Gastrocnemius medialis (tissue), 4 donors: ENCODE results near the gene TOMM40L. TPM values are rescaled to one million over a fixed set of nuclear protein-coding genes. Genes with fewer than 3 reads are reported as not detected.

Source experiments
- ATAC-seq, 2 donors: fragments of 150-250 bp; one replicate each; pipeline ENCODE4 v1.9.1; 2016
- DNase-seq, 2 donors: peaks; one replicate each; pipeline ENCODE4 v3.0.0-alpha.2; 2019
- H3K27ac ChIP-seq, 4 donors: fragments of 200-600 bp; sonication (generic); 1 replicate in 1 of 4; 2 replicates in 3 of 4; pipeline ENCODE4 v1.5.1; 2016 to 2018; ENCODE audit warnings: mild to moderate bottlenecking in 2 of 4, moderate library complexity in 1 of 4
- H3K27me3 ChIP-seq, 3 donors: fragments of 200-600 bp; sonication (generic) in 2 of 3; 1 replicate in 1 of 3; 2 replicates in 2 of 3; pipeline versions ENCODE4 v1.5.1 to v1.6.0; 2016 to 2019; ENCODE audit warnings: mild to moderate bottlenecking in 1 of 3, moderate library complexity in 1 of 3
- H3K36me3 ChIP-seq, 2 donors: fragments of 200-600 bp; sonication (generic) in 1 of 2; one replicate each; pipeline ENCODE4 v1.5.1; 2017 to 2018
- H3K4me1 ChIP-seq, 2 donors: fragments of 200-600 bp; sonication (generic) in 1 of 2; one replicate each; pipeline ENCODE4 v1.5.1; 2016 to 2017; ENCODE audit warnings: mild to moderate bottlenecking in 2 of 2
- H3K4me3 ChIP-seq, 4 donors: fragments of 200-600 bp; sonication (generic) in 3 of 4; 1 replicate in 1 of 4; 2 replicates in 3 of 4; pipeline ENCODE4 v1.5.1; 2016 to 2019; ENCODE audit warnings: mild to moderate bottlenecking in 2 of 4
- H3K9me3 ChIP-seq, 3 donors: fragments of 200-600 bp; sonication (generic) in 2 of 3; 1 replicate in 1 of 3; 2 replicates in 2 of 3; pipeline ENCODE4 v1.5.1; 2016 to 2019
- POLR2A ChIP-seq, 2 donors: fragments of 450-650 bp; IDR thresholded peaks; one replicate each; pipeline ENCODE4 v1.6.1; 2017; ENCODE audit warnings: antibody characterized with exemption in 2 of 2, mild to moderate bottlenecking in 2 of 2, moderate library complexity in 2 of 2
- in situ Hi-C, 4 donors: fragments of 200-750 bp; cut with MboI; loops; one replicate each; pipeline versions ENCODE4 v1.15.0 to v1.8.0; 2017; ENCODE audit warnings: low sequenced_read_pairs in 4 of 4
- intact Hi-C: fragments of 100-400 bp; cut with DNase I; formaldehyde crosslinking; loops from one replicate; pipeline ENCODE4 v1.15.1; 2023; ENCODE audit warnings: low total_unique reads
- total RNA-seq, 4 donors: library from RNA; depleted of rRNA; stranded (reverse); fragments of >200 nt; gene quantifications; one replicate each; pipeline versions ENCODE4 v1.1.0 to v1.2.3, GENCODE V29; 2016
- TF ChIP-seq, protein P1 (sequence below), 5 experiments: fragments of 450-650 bp in 3 of 5; fragments of 200-600 bp in 2 of 5; sonication (generic) in 2 of 5; IDR thresholded peaks in 4 of 5; conservative IDR thresholded peaks in 1 of 5; 1 replicate in 4 of 5; 2 replicates in 1 of 5; pipeline ENCODE4 v1.5.1; 2016 to 2019; ENCODE audit warnings: antibody characterized with exemption in 5 of 5, mild to moderate bottlenecking in 3 of 5, moderate library complexity in 3 of 5

Gene TOMM40L
- total RNA-seq, 4 donors from 2014 or later, result 8.3 to 22.7 (median 16.9) TPM

DNA sequence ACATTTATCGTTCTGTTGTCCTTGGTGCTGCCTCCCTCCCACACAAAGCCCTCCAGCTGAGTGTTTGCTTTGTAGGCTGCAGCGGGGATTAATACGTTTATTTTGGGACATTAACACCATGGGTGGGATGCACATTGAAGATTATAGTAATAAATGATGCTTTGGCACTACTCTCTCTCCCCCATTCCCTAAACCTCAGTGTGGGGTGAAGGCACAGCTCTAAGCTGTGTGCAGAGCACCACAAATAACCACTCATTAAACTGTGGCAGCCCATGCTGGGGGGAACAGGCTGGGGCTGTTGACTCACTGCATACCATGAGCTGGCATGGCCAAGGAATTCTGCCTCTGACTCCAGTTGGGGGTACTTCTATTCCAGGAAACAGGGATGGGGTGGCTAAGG is 40.3 kb downstream of the TOMM40L start:
- Histone ChIP-seq H3K36me3 (no peaks in the 10 kb centered on the region), H3K27ac (no peak overlapping the region), H3K4me3 (no peak overlapping the region), H3K27me3 (peaks cover 0 to 7% (median 4%) of the 10 kb centered on the region in 3 donors), H3K9me3 (no peaks in the 10 kb centered on the region), H3K4me1 (no peaks in the 10 kb centered on the region)
- TF ChIP-seq, protein P1, sequence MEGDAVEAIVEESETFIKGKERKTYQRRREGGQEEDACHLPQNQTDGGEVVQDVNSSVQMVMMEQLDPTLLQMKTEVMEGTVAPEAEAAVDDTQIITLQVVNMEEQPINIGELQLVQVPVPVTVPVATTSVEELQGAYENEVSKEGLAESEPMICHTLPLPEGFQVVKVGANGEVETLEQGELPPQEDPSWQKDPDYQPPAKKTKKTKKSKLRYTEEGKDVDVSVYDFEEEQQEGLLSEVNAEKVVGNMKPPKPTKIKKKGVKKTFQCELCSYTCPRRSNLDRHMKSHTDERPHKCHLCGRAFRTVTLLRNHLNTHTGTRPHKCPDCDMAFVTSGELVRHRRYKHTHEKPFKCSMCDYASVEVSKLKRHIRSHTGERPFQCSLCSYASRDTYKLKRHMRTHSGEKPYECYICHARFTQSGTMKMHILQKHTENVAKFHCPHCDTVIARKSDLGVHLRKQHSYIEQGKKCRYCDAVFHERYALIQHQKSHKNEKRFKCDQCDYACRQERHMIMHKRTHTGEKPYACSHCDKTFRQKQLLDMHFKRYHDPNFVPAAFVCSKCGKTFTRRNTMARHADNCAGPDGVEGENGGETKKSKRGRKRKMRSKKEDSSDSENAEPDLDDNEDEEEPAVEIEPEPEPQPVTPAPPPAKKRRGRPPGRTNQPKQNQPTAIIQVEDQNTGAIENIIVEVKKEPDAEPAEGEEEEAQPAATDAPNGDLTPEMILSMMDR (IDR thresholded peaks at IDR 0.05 in 4 of 5, conservative IDR thresholded peaks at IDR 0.05 in 1 of 5), result no peak
- no peak for TF ChIP-seq POLR2A (IDR thresholded peaks at IDR 0.05)
- DNase-seq, result no peak
- no peak for ATAC-seq
- in situ Hi-C loops, result no loop called here
- intact Hi-C loops, result no loop called here

DNA sequence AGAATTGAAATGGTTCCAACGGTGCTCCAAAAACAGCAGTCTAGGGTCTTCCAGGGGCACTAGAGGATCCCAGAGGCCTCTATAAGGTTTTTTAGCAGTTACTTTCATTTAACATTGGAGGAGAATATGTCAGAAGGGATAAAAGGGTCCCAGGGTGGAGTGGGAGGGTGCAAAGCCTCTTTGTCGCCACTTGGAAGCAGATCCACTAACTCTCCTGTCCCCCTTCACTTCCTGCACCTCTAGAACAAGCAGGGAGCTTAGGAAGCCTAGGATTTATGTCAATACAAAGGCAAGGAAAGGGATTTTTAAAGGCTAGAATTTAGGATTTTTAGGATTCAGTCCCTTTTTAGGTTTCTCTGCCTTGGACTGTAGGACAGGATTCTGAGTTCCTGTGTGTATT is 41.0 kb downstream of the TOMM40L start:
- Histone ChIP-seq H3K27me3 (peaks cover under 1 to 7% (median 3%) of the 10 kb centered on the region in 3 donors), H3K9me3 (no peaks in the 10 kb centered on the region), H3K36me3 (no peaks in the 10 kb centered on the region), H3K4me3 (no peak overlapping the region), H3K27ac (no peak overlapping the region), H3K4me1 (no peaks in the 10 kb centered on the region)
- in situ Hi-C loops, result no loop called here
- no peak for DNase-seq
- TF ChIP-seq, protein P1 (IDR thresholded peaks at IDR 0.05 in 4 of 5, conservative IDR thresholded peaks at IDR 0.05 in 1 of 5), result no peak
- TF ChIP-seq POLR2A (IDR thresholded peaks at IDR 0.05), result no peak
- no peak for ATAC-seq
- intact Hi-C loops, result no loop called here

DNA sequence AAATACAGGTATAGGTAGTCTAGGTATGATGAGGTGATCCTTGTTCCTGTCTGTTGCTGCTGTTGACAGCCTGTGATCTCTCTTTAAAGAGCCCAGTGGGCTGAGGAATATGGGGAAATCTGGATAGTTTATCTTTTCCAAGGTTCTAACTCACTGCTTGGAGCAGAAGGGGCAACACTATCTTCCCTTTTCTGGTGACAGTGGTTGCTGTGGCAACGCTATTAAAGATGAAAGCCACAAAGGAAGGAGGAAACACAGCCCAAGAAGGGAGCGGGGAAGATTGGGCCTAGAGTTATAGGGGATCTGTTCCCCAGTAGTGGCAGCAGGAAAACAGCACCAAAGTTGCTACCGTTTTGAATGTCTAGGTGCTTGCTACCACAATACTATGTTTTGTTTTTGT is 41.5 kb downstream of the TOMM40L start:
- H3K27me3 ChIP-seq, result peaks cover 0 to 7% (median 3%) of the 10 kb centered on the region in 3 donors
- no peaks in the 10 kb centered on the region for H3K36me3 ChIP-seq
- in situ Hi-C loops (no loop called here), intact Hi-C loops (no loop called here)
- H3K4me3 ChIP-seq, result no peak overlapping the region
- H3K4me1 ChIP-seq, result no peaks in the 10 kb centered on the region
- no peak overlapping the region for H3K27ac ChIP-seq
- TF ChIP-seq, protein P1 (IDR thresholded peaks at IDR 0.05 in 4 of 5, conservative IDR thresholded peaks at IDR 0.05 in 1 of 5), result no peak
- ATAC-seq, result no peak
- no peaks in the 10 kb centered on the region for H3K9me3 ChIP-seq
- no peak for DNase-seq

DNA sequence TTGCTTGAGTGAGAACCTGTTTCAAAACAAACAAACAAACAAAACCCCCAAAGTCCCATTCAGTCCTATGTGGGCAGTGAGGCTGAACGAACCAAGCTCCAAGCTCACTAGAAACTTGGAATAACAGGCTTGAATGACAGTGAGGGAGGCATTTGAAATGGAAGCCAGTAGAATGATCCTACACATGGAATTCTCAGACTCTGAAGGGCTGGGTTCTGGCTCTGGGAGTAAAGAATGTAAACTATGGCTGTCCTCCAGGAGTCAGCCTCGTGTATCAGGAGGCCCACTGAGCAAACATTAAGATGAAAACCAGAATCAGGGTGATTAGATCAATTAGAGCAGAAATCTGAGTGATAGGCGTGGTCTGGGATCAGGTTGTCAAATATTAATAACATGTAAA is 47.5 kb downstream of the TOMM40L start:
- no peaks in the 10 kb centered on the region for H3K9me3 ChIP-seq
- H3K27me3 ChIP-seq, result peaks cover 0 to 11% (median 3%) of the 10 kb centered on the region in 3 donors
- no peak overlapping the region for H3K4me3 ChIP-seq
- no peaks in the 10 kb centered on the region for H3K36me3 ChIP-seq
- no peaks in the 10 kb centered on the region for H3K4me1 ChIP-seq
- intact Hi-C loops (no loop called here), in situ Hi-C loops (no loop called here)
- H3K27ac ChIP-seq, result no peak overlapping the region
- no peak for ATAC-seq
- DNase-seq, result no peak
- TF ChIP-seq, protein P1 (IDR thresholded peaks at IDR 0.05 in 4 of 5, conservative IDR thresholded peaks at IDR 0.05 in 1 of 5), result no peak
- TF ChIP-seq POLR2A (IDR thresholded peaks at IDR 0.05), result no peak

DNA sequence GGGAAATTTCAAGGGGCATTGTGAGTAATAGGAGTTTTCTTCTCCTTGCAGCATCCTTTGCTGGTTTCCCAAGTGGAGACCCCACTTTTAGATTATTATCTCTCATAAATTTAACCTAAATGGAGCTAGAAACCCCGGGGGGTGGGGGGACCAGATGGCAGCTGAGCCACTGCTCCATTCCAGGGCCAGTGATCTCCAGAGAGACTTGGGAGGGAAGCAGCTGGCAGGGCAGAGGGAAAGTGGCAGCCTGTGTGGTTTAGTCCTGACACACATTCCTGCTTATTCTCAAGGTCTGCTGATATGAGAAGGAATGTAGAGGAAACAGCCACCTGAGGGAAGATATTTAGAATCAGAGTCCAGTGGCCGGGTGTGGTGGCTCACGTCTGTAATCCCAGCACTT is 49.0 kb downstream of the TOMM40L start:
- Histone ChIP-seq H3K27ac (no peak overlapping the region), H3K4me1 (no peaks in the 10 kb centered on the region), H3K4me3 (no peak overlapping the region), H3K27me3 (peaks cover 0 to 11% (median 3%) of the 10 kb centered on the region in 3 donors), H3K36me3 (no peaks in the 10 kb centered on the region), H3K9me3 (no peaks in the 10 kb centered on the region)
- no peak for TF ChIP-seq POLR2A (IDR thresholded peaks at IDR 0.05)
- TF ChIP-seq, protein P1 (IDR thresholded peaks at IDR 0.05 in 4 of 5, conservative IDR thresholded peaks at IDR 0.05 in 1 of 5), result no peak
- DNase-seq, result no peak
- in situ Hi-C loops, result no loop called here
- intact Hi-C loops, result no loop called here
- ATAC-seq, result no peak
